ENCODE measurements around the gene FUT8. TPM values are rescaled to one million over a fixed set of nuclear protein-coding genes. Genes with fewer than 3 reads are reported as not detected.

The FUT8 gene
- 10 to 100 TPM in 2 of 4 donors, 1 to 10 TPM in 2; 5.5 to 25.4 (median 8.8) TPM for total RNA-seq

DNA sequence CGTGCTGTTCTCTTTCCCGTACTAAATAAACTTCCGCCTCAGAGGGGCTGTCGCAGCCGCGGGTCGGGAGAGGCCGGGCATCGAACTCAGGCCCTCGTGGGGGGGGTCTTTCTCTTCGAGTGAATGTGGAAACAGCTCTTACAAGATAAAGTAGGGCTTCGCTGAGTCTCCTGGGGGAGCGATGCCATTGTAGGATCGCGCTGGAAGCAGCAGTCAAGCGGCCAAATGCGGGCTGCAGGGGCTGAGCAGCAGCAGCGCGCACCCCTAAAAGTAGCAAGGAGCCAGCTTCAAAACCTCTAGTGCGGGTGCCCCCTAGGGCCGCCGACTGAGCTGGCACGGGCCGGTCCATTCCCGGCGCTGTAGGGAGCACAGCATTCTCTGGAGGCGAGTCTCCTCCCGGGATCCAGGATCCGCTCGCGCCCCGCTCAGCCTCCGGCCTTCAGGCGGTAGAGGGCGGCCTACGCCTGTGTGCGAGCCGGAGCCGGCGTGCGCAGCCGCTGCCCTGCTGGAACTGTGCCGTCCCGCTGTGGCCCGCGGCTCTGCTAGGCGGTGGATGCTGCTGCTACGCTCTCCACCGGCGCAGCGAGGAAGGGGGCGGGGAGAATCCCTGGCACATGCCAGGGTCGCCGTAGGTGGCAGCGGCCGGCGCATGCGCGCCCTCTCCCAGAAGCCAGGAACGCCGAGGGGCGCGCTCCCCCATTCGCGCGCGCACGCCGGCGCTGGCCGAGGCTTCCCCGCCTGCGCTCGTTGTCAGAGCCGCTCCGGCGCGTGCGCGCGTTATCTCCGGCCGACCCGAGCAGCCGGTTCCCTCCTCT is at the start of gene FUT8:
FUT8 (plus strand) TSS at position 699 of the 815 bp plus-strand sequence. CDS start 148,834 bp downstream, outside the sequence.
- no peaks in the 10 kb centered on the region for H3K36me3 ChIP-seq
- peaks cover 6 to 30% (median 7%) of the 10 kb centered on the region in 3 donors for H3K4me1 ChIP-seq
- TF ChIP-seq POLR2A (IDR thresholded peaks at IDR 0.05), result peak in 2 of 4 donors; percentile 70 to 89
- TF ChIP-seq, protein P1, sequence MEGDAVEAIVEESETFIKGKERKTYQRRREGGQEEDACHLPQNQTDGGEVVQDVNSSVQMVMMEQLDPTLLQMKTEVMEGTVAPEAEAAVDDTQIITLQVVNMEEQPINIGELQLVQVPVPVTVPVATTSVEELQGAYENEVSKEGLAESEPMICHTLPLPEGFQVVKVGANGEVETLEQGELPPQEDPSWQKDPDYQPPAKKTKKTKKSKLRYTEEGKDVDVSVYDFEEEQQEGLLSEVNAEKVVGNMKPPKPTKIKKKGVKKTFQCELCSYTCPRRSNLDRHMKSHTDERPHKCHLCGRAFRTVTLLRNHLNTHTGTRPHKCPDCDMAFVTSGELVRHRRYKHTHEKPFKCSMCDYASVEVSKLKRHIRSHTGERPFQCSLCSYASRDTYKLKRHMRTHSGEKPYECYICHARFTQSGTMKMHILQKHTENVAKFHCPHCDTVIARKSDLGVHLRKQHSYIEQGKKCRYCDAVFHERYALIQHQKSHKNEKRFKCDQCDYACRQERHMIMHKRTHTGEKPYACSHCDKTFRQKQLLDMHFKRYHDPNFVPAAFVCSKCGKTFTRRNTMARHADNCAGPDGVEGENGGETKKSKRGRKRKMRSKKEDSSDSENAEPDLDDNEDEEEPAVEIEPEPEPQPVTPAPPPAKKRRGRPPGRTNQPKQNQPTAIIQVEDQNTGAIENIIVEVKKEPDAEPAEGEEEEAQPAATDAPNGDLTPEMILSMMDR (IDR thresholded peaks at IDR 0.05), result peak in 5 of 6 experiments; percentile 41 to 70 (median 57)
- WGBS, 2 donors, result 0% methylated on average over 27 of the region's 85 CpGs; no CpG with 5 or more reads in 1 of the 2 donors
- no peaks in the 10 kb centered on the region for H3K9me3 ChIP-seq
- H3K27me3 ChIP-seq, result no peaks in the 10 kb centered on the region
- peak; percentile 59 for DNase-seq
- H3K4me3 ChIP-seq, result peak within 1 kb of the TSS; percentile 74 to 87 (median 82)
- H3K27ac ChIP-seq, result peak within 1 kb of the TSS; percentile 86 to 97 (median 94)
- intact Hi-C loops (cut with DNase I), result loop anchor here (5.0 kb wide), 1 partner anchor 185 kb away; no protein-coding TSS in a partner anchor

GRCh38 chr14:65366802-65367565 is 45.5 kb upstream of the FUT8 start:
- H3K27ac ChIP-seq, result no peak overlapping the region
- no peak for DNase-seq
- no peaks in the 10 kb centered on the region for H3K36me3 ChIP-seq
- no peak for TF ChIP-seq POLR2A (IDR thresholded peaks at IDR 0.05)
- TF ChIP-seq, protein P1 (IDR thresholded peaks at IDR 0.05), result no peak
- H3K4me1 ChIP-seq, result peaks cover 0 to 29% (median 0%) of the 10 kb centered on the region in 3 donors
- intact Hi-C loops (cut with DNase I), result no loop called here
- H3K27me3 ChIP-seq, result no peaks in the 10 kb centered on the region
- 60 to 81% methylated on average over 3 of the region's 3 CpGs for WGBS, 2 donors
- no peaks in the 10 kb centered on the region for H3K9me3 ChIP-seq
- no peak overlapping the region for H3K4me3 ChIP-seq

DNA sequence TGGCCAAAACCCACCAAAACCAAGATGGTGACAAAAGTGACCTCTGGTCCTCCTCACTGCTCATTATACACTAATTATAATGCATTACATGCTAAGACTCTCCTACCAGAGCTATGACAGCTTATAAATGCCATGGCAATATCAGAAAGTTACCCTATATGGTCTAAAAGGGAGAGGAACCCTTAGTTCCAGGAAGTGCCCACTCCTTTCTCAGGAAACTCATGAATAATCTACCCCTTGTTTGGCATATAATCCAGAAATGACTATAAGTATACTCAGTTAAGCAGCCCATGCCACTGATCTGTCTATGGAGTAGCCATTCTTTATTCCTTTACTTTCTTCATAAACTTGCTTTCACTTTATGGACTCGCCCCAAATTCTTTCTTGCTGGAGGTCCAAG is 43.0 kb upstream of the FUT8 start:
- intact Hi-C loops (cut with DNase I), result no loop called here
- Histone ChIP-seq H3K4me3 (no peak overlapping the region), H3K27ac (no peak overlapping the region), H3K36me3 (no peaks in the 10 kb centered on the region), H3K4me1 (peaks cover 0 to 21% (median 0%) of the 10 kb centered on the region in 3 donors), H3K27me3 (no peaks in the 10 kb centered on the region), H3K9me3 (no peaks in the 10 kb centered on the region)
- no peak for TF ChIP-seq POLR2A (IDR thresholded peaks at IDR 0.05)
- TF ChIP-seq, protein P1 (IDR thresholded peaks at IDR 0.05), result no peak
- 57 to 86% methylated on average over 1 of the region's 1 CpG for WGBS, 2 donors
- no peak for DNase-seq

DNA sequence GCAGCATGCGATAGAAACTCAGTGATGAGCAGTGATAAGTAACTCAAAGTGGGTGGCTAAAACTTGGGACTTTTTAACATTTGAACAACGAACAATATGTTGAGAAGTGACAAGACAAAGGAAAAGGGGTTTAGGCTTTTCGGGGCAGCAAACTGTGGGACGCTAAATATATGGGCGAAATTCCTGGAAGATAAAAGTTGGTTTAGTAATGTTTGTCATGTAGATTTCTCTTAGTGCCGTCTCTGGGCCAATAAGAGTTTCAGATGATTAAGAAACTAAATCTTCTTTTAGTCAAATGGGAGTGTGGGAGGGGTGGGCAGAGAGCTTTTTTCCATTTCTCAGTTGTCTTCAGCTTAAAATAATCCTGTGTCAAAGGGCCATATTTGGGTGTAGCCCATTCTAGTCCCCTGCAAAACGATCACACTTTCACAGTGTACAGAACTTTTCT is 41.7 kb upstream of the FUT8 start:
- H3K4me3 ChIP-seq, result no peak overlapping the region
- DNase-seq, result no peak
- no peak for TF ChIP-seq POLR2A (IDR thresholded peaks at IDR 0.05)
- TF ChIP-seq, protein P1 (IDR thresholded peaks at IDR 0.05), result no peak
- H3K27me3 ChIP-seq, result no peaks in the 10 kb centered on the region
- H3K9me3 ChIP-seq, result no peaks in the 10 kb centered on the region
- no peak overlapping the region for H3K27ac ChIP-seq
- H3K4me1 ChIP-seq, result peaks cover 0 to 13% (median 0%) of the 10 kb centered on the region in 3 donors
- WGBS, 2 donors, result 56 to 79% methylated on average over 7 of the region's 7 CpGs
- intact Hi-C loops (cut with DNase I), result no loop called here
- H3K36me3 ChIP-seq, result no peaks in the 10 kb centered on the region
